ENCODE data around the gene SCAF11.
"Not testable (repeated sequence)": the region's sequence is repeated elsewhere in the genome, so short reads cannot be mapped to it uniquely, and the experiment has no call there.

SCAF11 gene

GRCh38 chr12:45990468-45991283 lies at the start of gene SCAF11:
Gene SCAF11 (minus strand): TSS chr12:45990574. CDS start chr12:45964167, 26,407 bp downstream.
- H3K4me1 ChIP-seq (ENCODE audit: control insufficient read depth, low read depth, low read length) = peaks cover 18% of the 10 kb centered on the region
- H3K4me3 ChIP-seq (ENCODE audit: low read length) = peak within 1 kb of the TSS; percentile 92
- peak within 1 kb of the TSS; percentile 80 for H3K27ac ChIP-seq (ENCODE audit: low read length)
- no peaks in the 10 kb centered on the region for H3K9me3 ChIP-seq (ENCODE audit: control insufficient read depth, low read depth, low read length)
- H3K9ac ChIP-seq (ENCODE audit: low read length) = peak within 1 kb of the TSS; percentile 95
- peaks cover 7% of the 10 kb centered on the region for H3K36me3 ChIP-seq (ENCODE audit: control insufficient read depth, low read depth, low read length)
- H3K27me3 ChIP-seq (ENCODE audit: control insufficient read depth, insufficient read depth, low read length) = peaks cover 11% of the 10 kb centered on the region

- not testable (repeated sequence) for H3K9ac ChIP-seq (ENCODE audit: low read length); H3K27me3 ChIP-seq (ENCODE audit: control insufficient read depth, insufficient read depth, low read length)
Measured at GRCh38 chr12:46037066-46037465, 46.7 kb upstream of the SCAF11 start.

GRCh38 chr12:46027172-46027571 lies 36.8 kb upstream of the SCAF11 start:
- H3K27ac ChIP-seq (ENCODE audit: low read length) = no peak overlapping the region
- no peak overlapping the region for H3K4me3 ChIP-seq (ENCODE audit: low read length)
- peaks cover 9% of the 10 kb centered on the region for H3K9me3 ChIP-seq (ENCODE audit: control insufficient read depth, low read depth, low read length)
- no peaks in the 10 kb centered on the region for H3K36me3 ChIP-seq (ENCODE audit: control insufficient read depth, low read depth, low read length)
- no peaks in the 10 kb centered on the region for H3K27me3 ChIP-seq (ENCODE audit: control insufficient read depth, insufficient read depth, low read length)
- H3K9ac ChIP-seq (ENCODE audit: low read length) = no peak overlapping the region
- no peaks in the 10 kb centered on the region for H3K4me1 ChIP-seq (ENCODE audit: control insufficient read depth, low read depth, low read length)

More at GRCh38 chr12:46037066-46037465, 46.7 kb upstream of the SCAF11 start:
- not testable (repeated sequence) for H3K9me3 ChIP-seq (ENCODE audit: control insufficient read depth, low read depth, low read length); H3K36me3 ChIP-seq (ENCODE audit: control insufficient read depth, low read depth, low read length); H3K4me3 ChIP-seq (ENCODE audit: low read length); H3K4me1 ChIP-seq (ENCODE audit: control insufficient read depth, low read depth, low read length); H3K27ac ChIP-seq (ENCODE audit: low read length)

GRCh38 chr12:46024099-46024498 lies 33.7 kb upstream of the SCAF11 start:
- H3K27me3 ChIP-seq (ENCODE audit: control insufficient read depth, insufficient read depth, low read length) = no peaks in the 10 kb centered on the region
- no peak overlapping the region for H3K27ac ChIP-seq (ENCODE audit: low read length)
- peaks cover 9% of the 10 kb centered on the region for H3K9me3 ChIP-seq (ENCODE audit: control insufficient read depth, low read depth, low read length)
- H3K4me1 ChIP-seq (ENCODE audit: control insufficient read depth, low read depth, low read length) = peaks cover 4% of the 10 kb centered on the region
- H3K9ac ChIP-seq (ENCODE audit: low read length) = no peak overlapping the region
- no peak overlapping the region for H3K4me3 ChIP-seq (ENCODE audit: low read length)
- no peaks in the 10 kb centered on the region for H3K36me3 ChIP-seq (ENCODE audit: control insufficient read depth, low read depth, low read length)

GRCh38 chr12:46020768-46021167 lies 30.4 kb upstream of the SCAF11 start:
- H3K27me3 ChIP-seq (ENCODE audit: control insufficient read depth, insufficient read depth, low read length) = no peaks in the 10 kb centered on the region

GRCh38 chr12:46018712-46019111 lies 28.3 kb upstream of the SCAF11 start:
- not testable (repeated sequence) for H3K9me3 ChIP-seq (ENCODE audit: control insufficient read depth, low read depth, low read length); H3K4me1 ChIP-seq (ENCODE audit: control insufficient read depth, low read depth, low read length); H3K9ac ChIP-seq (ENCODE audit: low read length); H3K36me3 ChIP-seq (ENCODE audit: control insufficient read depth, low read depth, low read length); H3K27ac ChIP-seq (ENCODE audit: low read length); H3K4me3 ChIP-seq (ENCODE audit: low read length); H3K27me3 ChIP-seq (ENCODE audit: control insufficient read depth, insufficient read depth, low read length)

More at GRCh38 chr12:46020768-46021167, 30.4 kb upstream of the SCAF11 start:
- Histone ChIP-seq H3K27ac (ENCODE audit: low read length) (no peak overlapping the region), H3K4me3 (ENCODE audit: low read length) (no peak overlapping the region), H3K36me3 (ENCODE audit: control insufficient read depth, low read depth, low read length) (no peaks in the 10 kb centered on the region), H3K9ac (ENCODE audit: low read length) (no peak overlapping the region), H3K4me1 (ENCODE audit: control insufficient read depth, low read depth, low read length) (peaks cover 4% of the 10 kb centered on the region), H3K9me3 (ENCODE audit: control insufficient read depth, low read depth, low read length) (no peaks in the 10 kb centered on the region)

- not testable (repeated sequence) for H3K27ac ChIP-seq (ENCODE audit: low read length); H3K4me1 ChIP-seq (ENCODE audit: control insufficient read depth, low read depth, low read length); H3K4me3 ChIP-seq (ENCODE audit: low read length); H3K9ac ChIP-seq (ENCODE audit: low read length); H3K36me3 ChIP-seq (ENCODE audit: control insufficient read depth, low read depth, low read length); H3K9me3 ChIP-seq (ENCODE audit: control insufficient read depth, low read depth, low read length); H3K27me3 ChIP-seq (ENCODE audit: control insufficient read depth, insufficient read depth, low read length)
Measured at GRCh38 chr12:46017866-46018375, 27.5 kb upstream of the SCAF11 start.

GRCh38 chr12:46005823-46006222 lies 15.4 kb upstream of the SCAF11 start:
- Histone ChIP-seq H3K9ac (ENCODE audit: low read length) (no peak overlapping the region), H3K36me3 (ENCODE audit: control insufficient read depth, low read depth, low read length) (no peaks in the 10 kb centered on the region), H3K4me1 (ENCODE audit: control insufficient read depth, low read depth, low read length) (peaks cover 11% of the 10 kb centered on the region), H3K27me3 (ENCODE audit: control insufficient read depth, insufficient read depth, low read length) (no peaks in the 10 kb centered on the region), H3K9me3 (ENCODE audit: control insufficient read depth, low read depth, low read length) (no peaks in the 10 kb centered on the region), H3K27ac (ENCODE audit: low read length) (no peak overlapping the region), H3K4me3 (ENCODE audit: low read length) (peak overlapping the region; percentile 23)

GRCh38 chr12:46005151-46005797 lies 14.9 kb upstream of the SCAF11 start:
- H3K9ac ChIP-seq (ENCODE audit: low read length) = no peak overlapping the region
- peak overlapping the region; percentile 23 for H3K4me3 ChIP-seq (ENCODE audit: low read length)
- no peak overlapping the region for H3K27ac ChIP-seq (ENCODE audit: low read length)

GRCh38 chr12:46004715-46005114 lies 14.3 kb upstream of the SCAF11 start:
- H3K27me3 ChIP-seq (ENCODE audit: control insufficient read depth, insufficient read depth, low read length) = no peaks in the 10 kb centered on the region
- no peak overlapping the region for H3K4me3 ChIP-seq (ENCODE audit: low read length)
- H3K4me1 ChIP-seq (ENCODE audit: control insufficient read depth, low read depth, low read length) = peaks cover 11% of the 10 kb centered on the region
- no peaks in the 10 kb centered on the region for H3K36me3 ChIP-seq (ENCODE audit: control insufficient read depth, low read depth, low read length)
- no peak overlapping the region for H3K9ac ChIP-seq (ENCODE audit: low read length)
- no peak overlapping the region for H3K27ac ChIP-seq (ENCODE audit: low read length)
- no peaks in the 10 kb centered on the region for H3K9me3 ChIP-seq (ENCODE audit: control insufficient read depth, low read depth, low read length)

More at GRCh38 chr12:46005151-46005797, 14.9 kb upstream of the SCAF11 start:
- Histone ChIP-seq H3K36me3 (ENCODE audit: control insufficient read depth, low read depth, low read length) (no peaks in the 10 kb centered on the region), H3K27me3 (ENCODE audit: control insufficient read depth, insufficient read depth, low read length) (no peaks in the 10 kb centered on the region), H3K4me1 (ENCODE audit: control insufficient read depth, low read depth, low read length) (peaks cover 11% of the 10 kb centered on the region), H3K9me3 (ENCODE audit: control insufficient read depth, low read depth, low read length) (no peaks in the 10 kb centered on the region)

GRCh38 chr12:46000076-46000475 lies 9.7 kb upstream of the SCAF11 start:
- not testable (repeated sequence) for H3K9me3 ChIP-seq (ENCODE audit: control insufficient read depth, low read depth, low read length)

More at GRCh38 chr12:46000076-46000475, 9.7 kb upstream of the SCAF11 start:
- not testable (repeated sequence) for H3K9ac ChIP-seq (ENCODE audit: low read length); H3K4me3 ChIP-seq (ENCODE audit: low read length); H3K36me3 ChIP-seq (ENCODE audit: control insufficient read depth, low read depth, low read length); H3K27ac ChIP-seq (ENCODE audit: low read length); H3K27me3 ChIP-seq (ENCODE audit: control insufficient read depth, insufficient read depth, low read length); H3K4me1 ChIP-seq (ENCODE audit: control insufficient read depth, low read depth, low read length)
